Fibroblast of skin of left quadriceps (primary cell): ENCODE measurements around the gene SLC7A5.
"Not testable (repeated sequence)": the region's sequence is repeated elsewhere in the genome, so short reads cannot be mapped to it uniquely, and the experiment has no call there.

Source experiments
- DNase-seq, 2 experiments: peaks; one replicate each; pipeline ENCODE4 v3.0.0-alpha.2; 2013; ENCODE audit warnings: low read depth in 2 of 2

The SLC7A5 gene

DNA sequence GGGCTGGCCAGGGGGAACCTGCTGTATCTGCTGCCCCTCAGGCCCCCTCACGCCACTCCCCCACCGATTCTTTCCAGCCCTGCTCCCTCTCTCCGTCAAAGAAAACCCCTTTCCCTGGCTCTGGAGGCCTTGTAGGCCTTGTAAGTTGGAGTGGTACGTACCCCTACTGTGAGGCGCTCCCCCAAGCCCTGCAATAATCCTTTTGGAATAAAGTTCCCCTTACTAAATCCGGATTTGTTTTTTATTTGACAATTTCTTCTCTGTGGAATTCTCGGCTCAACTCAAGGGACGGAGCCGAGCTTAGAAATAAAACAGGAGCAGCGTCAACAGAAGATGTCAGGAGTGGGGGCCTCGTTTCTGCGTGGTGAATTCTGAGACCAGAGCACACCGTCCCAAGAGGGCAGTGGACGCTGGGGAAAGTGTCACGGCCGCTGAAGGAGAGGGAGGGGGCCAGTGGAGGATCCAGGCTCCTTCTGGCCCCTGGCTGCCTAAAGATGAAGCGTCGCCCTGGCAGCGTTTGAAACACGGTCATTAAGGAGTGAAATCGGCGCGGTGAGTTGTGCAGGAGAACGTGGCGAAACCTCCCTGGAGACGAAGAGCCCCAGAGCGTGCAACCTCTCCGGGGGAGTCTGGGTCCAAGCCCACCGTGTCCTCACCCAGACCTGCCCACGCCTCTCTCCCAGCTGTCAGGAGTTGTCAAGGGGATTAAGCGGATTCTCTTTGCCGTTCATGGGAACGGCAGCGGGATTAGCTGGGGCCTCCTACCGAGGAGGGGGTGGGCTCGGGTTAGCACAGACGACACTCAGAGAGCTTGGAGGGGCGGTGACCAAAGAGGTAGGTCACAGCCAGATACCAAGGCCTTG is 47.0 kb downstream of the SLC7A5 start:
- DNase-seq, result no peak

DNA sequence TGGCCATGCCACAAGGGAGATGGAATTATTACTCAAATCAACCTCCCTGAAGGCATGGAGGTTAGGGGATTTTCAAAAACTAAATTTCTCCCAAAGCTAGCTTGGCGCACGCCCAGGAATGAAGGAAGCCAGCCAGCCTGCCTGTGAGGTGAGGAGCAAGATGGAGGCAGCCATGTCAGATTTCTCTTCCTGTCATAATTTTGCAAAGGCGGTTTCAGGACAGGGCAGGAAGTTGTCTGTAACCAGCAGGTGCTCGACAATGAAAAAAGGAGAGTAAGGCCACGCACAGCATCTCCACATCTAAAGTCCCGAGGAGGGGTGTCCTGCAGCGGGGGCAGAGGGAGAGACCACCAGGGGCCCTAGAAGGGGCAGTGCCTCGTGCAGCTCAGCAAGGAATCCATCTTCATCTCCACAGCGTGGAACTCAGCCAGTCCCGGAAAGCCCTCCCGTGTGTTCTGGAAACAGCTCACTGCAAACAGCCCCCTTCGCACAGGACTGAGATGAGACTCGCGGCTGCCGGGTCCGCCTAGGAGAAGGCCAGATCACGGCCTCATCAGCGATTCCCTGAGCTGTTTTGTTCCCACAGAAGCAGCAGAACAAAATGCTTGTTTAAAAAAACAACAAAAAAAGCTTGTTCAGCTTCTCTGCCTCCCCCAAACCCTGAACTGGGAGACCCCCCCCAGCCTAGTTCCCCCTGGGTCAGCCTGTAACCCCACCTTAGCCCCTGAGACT is 47.8 kb downstream of the SLC7A5 start:
- no peak for DNase-seq

DNA sequence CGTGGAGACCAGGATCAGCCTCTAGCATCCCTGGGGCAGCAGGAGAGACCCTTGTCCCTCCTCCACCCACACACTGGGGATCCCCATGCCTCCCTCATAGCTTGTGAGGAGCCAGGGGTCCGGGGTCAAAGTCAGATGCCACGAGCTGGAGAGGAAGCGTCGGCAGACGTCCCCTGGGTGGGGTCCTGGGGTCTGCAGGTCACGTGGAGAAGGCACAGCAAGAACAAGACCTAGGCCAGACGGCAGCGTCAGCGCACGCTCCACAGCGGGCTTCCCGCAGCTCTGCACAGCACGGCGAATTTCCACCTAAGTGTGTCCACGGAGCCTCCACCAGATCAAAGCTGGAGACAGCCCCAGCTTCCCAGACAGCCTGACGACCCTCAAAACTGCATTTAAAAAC is 49.3 kb downstream of the SLC7A5 start:
- DNase-seq, result no peak

DNA sequence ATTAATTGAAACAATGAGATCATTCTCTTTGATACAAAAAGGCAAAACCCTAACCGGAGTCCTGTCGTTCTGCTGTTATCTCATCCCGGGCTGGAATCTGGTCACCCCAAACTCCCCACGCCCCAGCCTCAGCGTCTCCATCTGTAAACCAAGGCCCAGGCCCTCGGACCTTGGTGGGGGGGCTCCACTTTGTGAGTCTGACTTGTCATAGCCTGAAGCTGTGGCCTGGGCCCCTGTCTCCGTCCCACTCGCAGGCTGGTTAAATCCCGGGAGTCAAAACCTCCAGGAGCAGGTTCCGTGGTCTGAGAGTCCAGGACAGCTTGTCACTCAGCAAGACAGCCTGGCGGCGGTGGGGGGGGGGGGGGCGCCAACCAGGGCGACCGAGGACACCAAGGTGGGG is 50.0 kb downstream of the SLC7A5 start:
- no peak for DNase-seq

DNA sequence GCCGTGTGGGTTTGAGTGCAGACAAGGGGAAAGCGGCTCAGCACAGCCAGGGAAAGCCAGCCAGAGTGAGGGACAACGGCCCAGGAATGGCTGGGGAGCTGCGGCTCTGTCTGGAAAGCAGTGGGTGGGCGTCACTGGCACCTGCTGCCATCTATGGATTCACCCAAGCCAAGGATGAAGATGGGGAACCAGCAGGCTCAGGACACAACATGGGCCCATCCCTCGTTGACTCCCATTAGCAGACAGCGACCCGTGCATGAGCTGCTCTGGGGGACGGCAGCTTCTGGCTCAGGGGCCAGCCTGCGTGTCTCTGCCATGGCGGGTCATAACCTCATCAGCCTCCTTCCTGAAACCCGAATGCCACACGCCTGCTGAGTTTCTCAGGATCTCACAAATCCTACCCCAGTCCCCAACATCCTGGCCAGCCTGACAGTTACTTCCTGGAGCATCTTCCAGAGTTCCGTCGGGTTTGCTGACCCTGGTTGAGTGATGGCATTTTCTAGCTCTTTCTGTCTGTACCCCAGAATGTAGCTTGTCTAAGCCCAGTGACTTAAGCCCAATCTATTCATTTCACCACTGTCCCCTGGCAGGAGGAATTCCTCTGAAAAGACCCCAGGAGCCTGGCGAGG is 50.7 kb downstream of the SLC7A5 start:
- no peak for DNase-seq

DNA sequence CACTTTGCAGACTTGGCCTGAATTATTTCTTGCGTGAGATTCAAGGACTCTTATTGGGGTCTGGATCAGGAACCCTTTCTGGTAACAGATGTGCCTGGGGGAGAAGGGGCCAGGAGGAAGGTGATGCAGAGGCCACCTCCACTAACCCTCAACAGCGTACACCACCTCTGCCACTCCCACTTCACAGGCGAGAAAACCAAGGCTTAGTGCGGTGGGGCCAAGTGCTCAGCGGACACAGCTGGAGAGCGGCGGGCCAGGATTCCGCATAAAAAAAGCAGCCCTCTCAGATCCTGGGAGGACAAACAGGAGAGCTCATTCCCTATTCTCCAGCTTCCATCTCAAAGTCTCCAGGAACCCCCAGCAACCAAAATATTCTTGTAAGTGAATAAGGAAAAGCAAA is 51.4 kb downstream of the SLC7A5 start:
- no peak for DNase-seq

DNA sequence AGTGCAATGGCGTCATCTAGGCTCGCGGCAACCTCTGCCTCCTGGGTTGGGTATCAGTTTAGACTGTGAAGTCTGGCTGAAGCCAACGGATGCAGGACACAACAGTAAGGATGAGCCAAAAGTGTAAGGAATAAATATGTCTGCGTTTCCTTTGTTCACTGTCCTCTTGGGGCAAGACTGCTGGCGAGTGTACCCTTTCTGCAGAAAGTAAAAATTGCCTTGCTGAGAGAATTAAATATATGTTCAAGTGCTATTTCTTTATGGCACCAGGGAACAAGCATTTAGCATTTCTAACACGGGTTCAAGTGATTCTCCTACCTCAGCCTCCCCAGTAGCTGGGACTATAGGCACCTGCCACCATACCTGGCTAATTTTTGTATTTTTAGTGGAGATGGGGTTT is 51.9 kb downstream of the SLC7A5 start:
- DNase-seq, result not testable (repeated sequence)

DNA sequence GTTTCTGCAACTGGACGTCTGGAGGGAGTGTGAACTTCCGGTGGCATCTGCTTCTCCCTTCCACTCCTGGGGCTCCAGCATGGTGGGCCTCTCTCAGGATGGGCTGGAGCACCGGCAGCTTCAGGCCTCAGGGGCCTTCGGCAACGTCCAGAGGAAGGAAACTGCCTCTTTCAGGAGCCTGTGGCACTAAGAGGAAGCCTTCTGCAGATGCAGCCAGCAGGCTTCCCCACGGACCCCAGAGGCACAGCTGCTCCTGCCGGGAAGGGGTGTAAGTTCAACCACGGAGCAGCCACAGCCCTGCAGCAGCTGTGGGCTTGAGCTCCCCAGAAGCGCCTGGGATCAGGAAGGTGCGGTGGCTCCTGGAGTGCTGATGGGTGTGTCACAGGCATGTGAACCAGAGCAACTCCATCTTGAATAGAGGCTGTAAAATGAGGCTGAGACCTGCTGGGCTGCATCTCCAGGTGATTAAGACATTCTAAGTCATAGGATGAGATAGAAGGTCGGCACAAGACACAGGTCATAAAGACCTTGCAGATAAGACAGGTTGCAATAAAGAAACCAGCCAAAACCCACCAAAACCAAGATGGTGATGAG is 52.7 kb downstream of the SLC7A5 start:
- no peak for DNase-seq

DNA sequence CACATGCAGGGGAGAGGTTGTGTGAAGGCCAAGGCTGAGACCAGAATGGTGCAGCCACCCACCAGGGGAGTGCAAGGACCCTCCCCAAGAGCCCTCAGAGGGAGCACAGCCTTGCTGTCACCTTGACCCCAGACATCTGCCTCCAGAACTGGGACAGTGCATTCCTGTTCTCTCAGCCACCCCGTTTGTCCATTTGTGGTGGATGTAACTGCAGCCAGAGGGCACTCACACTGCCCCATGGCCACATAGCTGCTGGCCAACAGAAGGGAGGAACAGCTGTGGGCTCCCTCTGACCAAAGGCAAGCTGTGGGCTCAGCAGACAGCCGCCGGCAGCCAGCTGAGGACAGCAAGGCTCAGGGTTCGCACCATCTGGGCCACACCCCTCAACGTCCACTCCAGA is 53.7 kb downstream of the SLC7A5 start:
- DNase-seq, result no peak

DNA sequence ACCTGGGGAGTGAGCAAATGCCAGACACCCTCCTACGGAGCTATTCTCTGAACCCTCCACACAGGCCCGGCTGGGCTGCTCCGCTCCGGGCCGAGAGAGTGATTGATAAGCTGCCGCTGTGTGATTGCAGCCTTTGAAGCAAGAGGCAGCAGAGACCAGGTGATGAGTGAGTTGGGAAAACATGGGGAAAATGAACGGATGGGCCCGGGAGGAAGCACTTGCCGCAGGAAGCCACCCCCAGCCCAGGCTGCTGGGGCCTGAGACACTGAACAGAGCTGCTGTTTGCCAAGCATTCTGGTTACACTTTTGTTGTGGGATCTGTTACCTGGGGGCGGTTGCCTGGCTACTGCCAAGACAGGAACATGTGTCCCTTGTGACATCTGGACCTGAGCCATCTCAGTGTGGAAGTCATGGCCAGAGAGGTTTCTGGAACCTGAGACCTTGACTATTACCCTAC is 57.1 kb downstream of the SLC7A5 start:
- no peak for DNase-seq

DNA sequence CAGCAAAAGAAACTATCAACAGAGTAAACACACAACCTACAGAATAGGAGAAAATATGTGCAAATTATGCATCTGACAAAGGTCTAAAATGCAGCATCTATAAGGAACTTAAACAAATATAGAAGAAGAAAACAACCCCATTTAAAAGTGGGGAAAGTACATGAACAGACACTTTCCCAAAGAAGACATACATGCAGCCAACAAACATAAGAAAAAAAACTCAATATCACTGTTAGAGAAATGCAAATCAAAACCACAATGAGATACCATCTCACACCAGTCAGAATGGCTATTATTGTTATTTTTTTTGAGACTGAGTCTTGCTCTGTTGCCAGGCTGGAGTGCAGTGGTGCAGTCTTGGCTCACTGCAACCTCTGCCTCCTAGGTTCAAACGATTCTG is 57.9 kb downstream of the SLC7A5 start:
- DNase-seq, result not testable (repeated sequence)

DNA sequence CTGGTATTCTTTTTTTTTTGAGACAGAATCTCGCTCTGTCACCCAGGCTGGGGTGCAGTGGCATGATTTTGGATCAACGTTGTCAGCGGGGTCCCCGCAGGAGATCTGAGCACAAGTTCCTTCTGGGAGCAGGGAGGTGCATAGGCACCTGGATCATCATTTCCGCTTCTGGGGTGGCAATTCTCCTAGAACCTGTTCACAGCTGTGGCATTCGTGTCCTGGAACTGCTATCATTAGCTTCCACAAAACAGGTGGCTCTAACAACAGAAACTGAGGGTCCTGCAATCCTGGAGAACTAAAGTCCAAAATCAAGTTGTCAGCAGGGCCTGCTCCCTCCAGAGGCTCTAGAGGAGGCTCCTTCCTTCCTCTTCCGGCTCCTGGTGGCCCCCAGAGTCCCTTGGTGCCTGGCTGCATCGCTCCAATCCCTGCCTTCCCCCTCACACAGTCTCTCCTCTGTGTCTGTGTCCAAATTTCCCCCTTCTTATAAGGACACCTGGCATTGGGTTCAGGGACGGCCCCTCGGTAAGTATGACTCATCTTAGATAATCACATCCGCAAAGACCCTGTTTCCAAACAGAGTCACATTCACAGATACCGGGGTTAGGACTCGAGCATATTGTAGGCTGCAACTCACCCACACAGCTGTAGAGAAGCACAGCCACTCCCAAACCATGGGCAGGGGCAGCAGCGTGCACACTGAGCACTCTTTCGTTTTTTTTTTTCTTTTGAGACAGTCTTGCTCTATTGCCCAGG is 60.0 kb downstream of the SLC7A5 start:
- no peak for DNase-seq

DNA sequence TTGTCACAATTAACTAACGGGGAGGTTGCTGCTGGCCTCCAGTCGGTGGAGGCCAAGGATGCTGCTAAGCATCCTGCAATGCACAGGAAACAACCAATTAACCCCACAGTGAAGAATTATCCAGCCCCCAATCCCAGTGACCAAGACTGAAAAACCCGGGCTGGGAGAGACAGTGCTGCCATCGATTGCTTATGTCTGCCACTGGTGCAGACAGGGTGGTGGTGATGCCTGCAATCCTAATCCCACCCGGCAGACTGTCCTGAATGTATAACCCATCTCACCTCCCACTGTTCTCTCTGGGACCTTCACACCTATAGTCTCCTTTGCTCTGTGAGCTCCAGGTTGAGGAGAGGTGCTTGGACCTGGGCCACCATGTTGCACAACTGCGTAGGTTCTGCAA is 61.2 kb downstream of the SLC7A5 start:
- DNase-seq, result no peak

DNA sequence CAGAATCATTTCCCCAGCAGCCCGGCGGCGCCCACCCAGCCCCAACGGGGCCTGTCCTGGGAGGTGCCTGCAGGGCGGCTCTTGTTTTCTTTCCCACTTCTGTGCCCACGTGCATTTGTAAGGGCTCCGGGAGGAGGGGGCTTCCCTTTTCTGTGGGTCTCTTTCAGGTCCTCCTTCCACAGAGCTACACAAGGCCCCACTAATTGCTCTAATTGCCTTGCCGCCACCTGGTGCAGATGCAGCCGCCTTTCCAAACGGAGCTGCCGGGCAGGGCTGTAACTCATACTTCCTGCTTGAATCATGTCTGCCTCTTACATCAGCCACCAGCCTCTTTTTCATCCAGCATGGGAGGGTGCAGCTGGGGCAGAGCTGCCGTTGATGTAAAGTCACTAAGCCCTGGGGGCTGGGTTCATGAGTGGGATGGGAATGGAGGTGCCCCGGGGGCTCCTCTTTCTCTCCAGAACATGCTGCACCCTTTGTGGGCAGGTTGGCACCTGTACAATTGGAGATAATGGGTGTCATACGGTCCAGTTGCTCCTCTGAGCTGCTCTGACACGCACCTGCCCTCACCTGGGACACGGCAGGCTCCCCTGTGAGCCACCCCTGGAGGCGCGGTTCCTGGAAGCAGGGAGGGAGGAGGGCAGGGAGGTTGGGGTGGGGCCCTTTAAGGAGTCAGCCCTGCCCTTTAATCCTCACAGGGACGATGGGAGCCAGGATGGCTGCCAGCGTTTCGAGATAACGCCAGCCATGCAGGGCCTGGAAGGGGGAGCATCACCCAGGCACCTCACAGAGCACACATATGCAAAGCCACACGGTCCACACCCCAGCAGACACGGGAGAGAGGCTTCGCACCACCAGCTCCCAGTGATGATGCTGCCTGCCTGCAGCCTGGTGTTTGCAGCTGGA is 62.4 kb downstream of the SLC7A5 start:
- DNase-seq, result peak; percentile 88 to 89

DNA sequence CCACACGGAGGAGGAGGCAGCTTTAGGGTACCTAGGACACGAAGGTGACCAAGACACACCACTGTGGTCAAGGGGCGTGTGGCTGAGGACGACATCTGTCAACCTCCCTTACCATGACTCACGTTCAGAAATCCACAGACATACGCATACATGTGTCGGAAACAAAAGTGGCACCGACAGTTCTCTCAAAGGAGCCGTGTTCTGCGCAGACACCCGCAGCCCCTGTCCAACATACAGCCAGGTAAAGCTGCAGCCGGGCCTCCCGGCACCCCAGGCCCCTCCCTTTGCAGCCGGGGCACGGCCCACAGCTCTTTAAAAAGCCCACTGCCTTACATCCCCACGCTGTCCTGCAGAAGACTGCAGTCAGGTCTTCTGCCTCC is 63.1 kb downstream of the SLC7A5 start:
- DNase-seq, result no peak

DNA sequence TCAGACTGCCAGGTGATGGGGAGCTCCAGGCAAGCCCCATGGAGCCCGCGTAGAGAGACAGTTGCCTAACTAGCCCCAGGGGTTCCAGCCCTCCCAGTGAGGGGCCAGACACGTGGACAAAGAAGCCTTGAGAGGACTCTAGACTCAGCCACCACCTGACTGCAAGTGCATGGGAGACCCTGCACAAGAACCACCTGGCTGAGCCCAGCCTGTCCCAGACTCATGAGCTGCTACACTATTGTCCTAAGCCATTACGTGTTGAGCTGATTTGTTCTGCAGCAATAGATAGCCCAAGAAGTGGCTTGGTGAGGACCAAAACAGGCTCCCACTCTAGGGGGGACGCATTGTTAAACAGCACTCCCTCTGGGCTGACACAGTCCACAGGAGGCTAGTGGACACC is 65.9 kb downstream of the SLC7A5 start:
- no peak for DNase-seq

DNA sequence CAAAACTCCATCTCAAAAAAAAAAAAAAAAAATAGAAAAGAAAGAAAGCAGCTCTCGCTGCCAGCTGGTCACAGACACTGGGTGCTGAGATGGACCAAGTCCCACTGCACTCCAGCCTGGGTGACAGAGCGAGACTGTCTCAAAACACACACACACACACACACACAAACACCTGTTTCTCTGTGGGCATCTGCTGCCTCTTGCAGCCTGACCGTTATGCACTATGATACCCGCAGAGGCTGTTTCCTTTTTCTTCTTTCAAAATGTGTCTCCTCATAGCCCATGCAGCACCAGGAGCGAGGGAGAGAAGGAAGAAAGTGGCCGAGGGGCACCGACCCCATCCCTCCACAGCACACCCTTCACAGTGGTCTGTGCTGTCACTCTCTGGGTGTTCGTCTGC is 66.6 kb downstream of the SLC7A5 start:
- DNase-seq, result no peak

DNA sequence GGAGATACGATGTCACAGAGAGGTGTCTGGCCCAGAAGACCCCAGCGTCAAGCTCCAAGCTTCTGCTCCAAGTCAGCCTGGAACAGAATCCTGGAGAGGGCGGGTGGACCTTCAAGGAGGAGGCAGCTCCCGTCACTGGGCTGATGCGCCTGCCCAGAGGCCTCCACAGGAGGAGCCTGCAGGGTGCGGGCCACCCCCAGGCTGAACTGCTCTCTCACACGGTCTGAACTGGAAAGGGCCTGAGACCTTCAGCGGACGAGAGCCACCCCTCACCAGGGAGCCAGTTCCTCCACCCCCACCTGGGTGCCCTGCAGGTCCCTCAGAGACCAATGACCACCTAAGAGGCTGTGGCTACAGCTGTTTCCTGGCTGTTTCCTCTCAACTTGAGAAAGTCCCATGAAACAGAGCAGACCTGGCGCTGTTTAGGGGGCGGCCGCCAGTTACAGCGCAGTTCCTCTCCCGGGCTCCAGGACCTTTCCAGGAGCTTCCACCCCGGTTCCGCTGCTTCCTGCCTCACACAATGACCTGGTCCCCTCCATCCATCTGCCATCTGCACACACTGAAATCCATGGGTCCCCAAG is 67.5 kb downstream of the SLC7A5 start:
- no peak for DNase-seq

DNA sequence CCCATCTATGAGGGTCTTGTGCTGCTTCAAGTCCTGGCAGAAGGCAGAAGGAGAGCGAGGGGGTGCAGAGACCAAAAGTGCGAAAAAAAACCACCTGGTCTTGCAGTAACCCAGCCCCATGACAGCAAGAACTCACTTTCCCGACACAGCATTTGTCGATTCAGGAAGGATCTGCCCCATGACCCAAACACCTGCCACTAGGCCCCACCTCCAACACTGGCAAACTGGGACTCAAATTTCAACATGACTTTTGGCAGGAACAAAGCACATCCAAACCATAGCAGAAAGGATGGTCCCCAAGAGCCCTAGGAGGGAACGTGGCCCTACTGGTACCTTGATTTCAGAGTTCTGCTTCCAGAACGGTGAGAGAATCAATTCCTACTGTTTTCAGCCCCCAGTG is 68.8 kb downstream of the SLC7A5 start:
- no peak for DNase-seq

DNA sequence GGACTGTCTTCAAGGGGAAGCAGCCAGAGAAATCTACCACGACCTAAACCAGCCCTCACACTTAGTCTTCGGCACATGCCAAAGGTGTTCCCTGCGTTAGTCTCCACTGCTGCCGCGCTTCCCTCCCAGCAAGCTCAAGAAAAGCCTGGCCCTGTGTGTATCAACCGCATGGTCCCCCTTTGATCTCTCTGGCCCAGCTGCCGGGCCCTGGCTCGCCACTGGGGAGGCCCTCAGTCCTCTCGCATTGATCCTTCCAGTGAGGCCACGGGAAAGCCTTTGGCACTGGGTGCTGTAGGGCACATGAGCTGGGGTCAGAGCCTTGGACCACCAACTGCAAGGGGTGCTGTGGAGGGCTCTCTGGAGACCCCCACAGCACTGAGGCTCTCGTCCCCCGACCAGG is 74.0 kb downstream of the SLC7A5 start:
- no peak for DNase-seq
